K562 (cell line): Measurements from ENCODE around the gene AMELX. TPM values are rescaled to one million over a fixed set of nuclear protein-coding genes. Genes with fewer than 3 reads are reported as not detected.

Source experiments
- ATF1 ChIP-seq, 2 experiments: fragments of 450-650 bp in 1 of 2; IDR thresholded peaks; 2 replicates each; pipeline ENCODE4 v1.6.1; 2016; ENCODE audit warnings: missing compliant biosample characterization in 1 of 2, missing genetic modification characterization in 1 of 2
- ATF7 ChIP-seq: fragments of 450-650 bp; IDR thresholded peaks from 2 replicates; pipeline ENCODE4 v1.7.1; 2014; ENCODE audit warnings: mild to moderate bottlenecking, moderate library complexity
- DPF2 ChIP-seq: fragments of 450-650 bp; IDR thresholded peaks from 2 replicates; pipeline ENCODE4 v1.6.1; 2016
- FOS ChIP-seq: IDR thresholded peaks from 3 replicates; pipeline ENCODE4 v1.6.1; 2011; ENCODE audit not compliant: insufficient read length; ENCODE audit errors: extremely low read depth
- FOSL1 ChIP-seq: fragments of 200-800 bp; sonication (Bioruptor generic); conservative IDR thresholded peaks from 2 replicates; pipeline ENCODE4 v1.6.1; 2016; ENCODE audit warnings: missing genetic modification characterization, missing compliant biosample characterization
- GTF2F1 ChIP-seq: IDR thresholded peaks from 2 replicates; pipeline ENCODE4 v1.6.1; 2011; ENCODE audit warnings: low read depth, low read length, improper control_type of control experiment
- HMG20A ChIP-seq: fragments of 450-650 bp; formaldehyde crosslinking; conservative IDR thresholded peaks from 2 replicates; pipeline ENCODE4 v1.4.0; 2020; ENCODE audit warnings: mild to moderate bottlenecking, mixed read lengths
- MEF2A ChIP-seq: IDR thresholded peaks from 2 replicates; pipeline ENCODE4 v1.6.1; 2011; ENCODE audit warnings: low read depth, mild to moderate bottlenecking, low read length, moderate library complexity; ENCODE audit not compliant: control insufficient read depth
- MTA3 ChIP-seq: fragments of 450-650 bp; formaldehyde crosslinking; IDR thresholded peaks from 2 replicates; pipeline ENCODE4 v1.6.1; 2017; ENCODE audit warnings: mild to moderate bottlenecking, borderline replicate concordance
- NR2F6 ChIP-seq: fragments of 450-650 bp; formaldehyde crosslinking; IDR thresholded peaks from 2 replicates; pipeline ENCODE4 v1.4.0; 2020; ENCODE audit warnings: mild to moderate bottlenecking
- PHF20 ChIP-seq: fragments of 450-650 bp; IDR thresholded peaks from 2 replicates; pipeline ENCODE4 v1.6.1; 2018; ENCODE audit not compliant: partially characterized antibody
- PHTF2 ChIP-seq: fragments of 250-450 bp; sonication (Bioruptor Pico); IDR thresholded peaks from 2 replicates; pipeline ENCODE4 v1.5.0; 2021; ENCODE audit warnings: mild to moderate bottlenecking
- PRPF4 ChIP-seq: fragments of 200-400 bp; formaldehyde crosslinking; IDR thresholded peaks from one replicate; pipeline ENCODE4 v1.6.1; 2017; ENCODE audit warnings: low read length, low read depth, mild to moderate bottlenecking; ENCODE audit not compliant: insufficient read depth, poor library complexity, severe bottlenecking
- PTBP1 ChIP-seq: fragments of 200-400 bp; formaldehyde crosslinking; IDR thresholded peaks from 2 replicates; pipeline ENCODE4 v1.6.1; 2017; ENCODE audit warnings: low read depth, low read length
- RCOR1 ChIP-seq, 2 experiments: IDR thresholded peaks; 2 replicates each; pipeline ENCODE4 v1.6.1; 2012; ENCODE audit warnings: low read depth in 2 of 2, low read length in 2 of 2, borderline replicate concordance in 1 of 2, improper control_type of control experiment in 1 of 2
- RFX1 ChIP-seq: fragments of 450-650 bp; IDR thresholded peaks from 2 replicates; pipeline ENCODE4 v1.6.1; 2016; ENCODE audit warnings: mild to moderate bottlenecking, moderate library complexity
- SAFB2 ChIP-seq: fragments of 200-400 bp; formaldehyde crosslinking; IDR thresholded peaks from 2 replicates; pipeline ENCODE4 v1.6.1; 2018; ENCODE audit warnings: borderline replicate concordance, low read length, low read depth, moderate library complexity; ENCODE audit not compliant: severe bottlenecking
- SIX5 ChIP-seq, 2 experiments: IDR thresholded peaks; 2 replicates each; pipeline ENCODE4 v1.6.1; 2011; ENCODE audit warnings: low read length in 2 of 2, borderline replicate concordance in 1 of 2, low read depth in 1 of 2, mild to moderate bottlenecking in 1 of 2, moderate library complexity in 1 of 2; ENCODE audit not compliant: insufficient read depth in 1 of 2
- SLC30A9 ChIP-seq: fragments of 250-450 bp; sonication (Bioruptor Pico); IDR thresholded peaks from 2 replicates; pipeline ENCODE4 v1.8.0; 2022; ENCODE audit warnings: mild to moderate bottlenecking, moderate library complexity
- SMARCA4 ChIP-seq: fragments of 450-650 bp; IDR thresholded peaks from 2 replicates; pipeline ENCODE4 v1.6.1; 2016
- SP2 ChIP-seq: IDR thresholded peaks from 2 replicates; pipeline ENCODE4 v1.6.1; 2011; ENCODE audit warnings: mild to moderate bottlenecking, low read depth, low read length, moderate library complexity; ENCODE audit not compliant: poor library complexity, severe bottlenecking; ENCODE audit errors: extremely low read depth
- SRSF9 ChIP-seq: fragments of 200-400 bp; formaldehyde crosslinking; IDR thresholded peaks from 2 replicates; pipeline ENCODE4 v1.6.1; 2017; ENCODE audit warnings: low read depth, low read length, borderline replicate concordance
- TEAD4 ChIP-seq, 2 experiments: sonication (generic) in 1 of 2; formaldehyde crosslinking in 1 of 2; IDR thresholded peaks; 2 replicates each; pipeline versions ENCODE4 v1.6.1 to v1.8.0; 2012 to 2022; ENCODE audit warnings: borderline replicate concordance in 1 of 2, inconsistent platforms in 1 of 2, low read length in 1 of 2, mild to moderate bottlenecking in 1 of 2, missing genetic modification reagents in 1 of 2
- ZNF224 ChIP-seq: sonication (generic); formaldehyde crosslinking; IDR thresholded peaks from 2 replicates; pipeline ENCODE4 v1.8.0; 2022; ENCODE audit warnings: mild to moderate bottlenecking, missing genetic modification reagents
- ZNF3 ChIP-seq: fragments of 250-450 bp; sonication (Bioruptor Pico); IDR thresholded peaks from 2 replicates; pipeline ENCODE4 v1.5.0; 2021; ENCODE audit warnings: mild to moderate bottlenecking, moderate library complexity
- polyA plus RNA-seq, 8 experiments: library from polyadenylated mRNA; depleted of rRNA in 4 of 8; stranded (reverse) in 5 of 8; unstranded in 3 of 8; fragments of >200 nt; fragmentation: Nextera tagmentation in 2 of 8; fragmentation: Illumina TruSeq in 1 of 8; extraction: Ambion mirVana in 2 of 8; extraction: Trizol in 1 of 8; gene quantifications; 2 replicates each; pipeline versions ENCODE4 v1.2.1 to v1.2.3, GENCODE V29; 2011 to 2014; ENCODE audit warnings: inconsistent platforms in 1 of 8, missing spikeins in 1 of 8
- total RNA-seq, 7 experiments: library from RNA; depleted of rRNA in 6 of 7; stranded (reverse); fragments of >200 nt in 6 of 7; fragmentation: Illumina TruSeq in 2 of 7; extraction: Trizol in 2 of 7; gene quantifications; 2 replicates each; pipeline versions ENCODE4 v1.2.1 to v1.2.3, GENCODE V29; 2011 to 2021; ENCODE audit warnings: low replicate concordance in 1 of 7
- TF ChIP-seq, protein P1 (sequence below): fragments of 450-650 bp; formaldehyde crosslinking; conservative IDR thresholded peaks from 2 replicates; pipeline ENCODE4 v1.4.0; 2022; ENCODE audit warnings: mild to moderate bottlenecking, missing genetic modification characterization
- TF ChIP-seq, protein P2 (sequence below): fragments of 450-650 bp; formaldehyde crosslinking; IDR thresholded peaks from 2 replicates; pipeline ENCODE4 v1.4.0; 2020; ENCODE audit warnings: mild to moderate bottlenecking, mixed read lengths

AMELX gene
- total and polyA plus RNA-seq, 9 of the 15 experiments (the other 6 are each of a cell fraction or from before 2014, with no cell fraction given) = 0.22 TPM; not detected in 8

DNA sequence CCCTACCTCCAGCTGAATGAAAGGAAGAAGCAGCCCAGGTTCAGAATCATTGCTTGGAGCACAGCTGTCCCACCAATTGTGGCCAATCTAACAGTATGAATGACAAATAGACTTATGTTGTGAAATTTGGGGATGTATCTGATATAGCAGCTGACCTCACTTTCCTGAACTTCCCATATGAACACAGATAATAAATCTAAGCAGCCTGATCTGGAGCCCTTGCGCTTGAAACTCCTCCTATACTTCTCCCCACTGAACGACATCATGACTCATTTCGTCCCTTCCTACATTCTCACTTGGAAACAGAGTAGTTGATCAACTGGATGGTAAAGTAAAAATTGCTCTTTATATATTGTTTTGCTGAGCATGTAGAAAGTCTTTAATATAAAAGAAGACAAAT, 24.2 kb upstream of the AMELX start (continued):
- TF ChIP-seq SRSF9 = no peak
- TF ChIP-seq TEAD4 (IDR thresholded peaks at IDR 0.05; ENCODE audit: low read length) = peak; percentile 33; the same call in 1 of the 2 replicates
- no peak for TF ChIP-seq TEAD4 (CRISPR knock-in tag; IDR thresholded peaks at IDR 0.05; ENCODE audit: borderline replicate concordance)
- peak in 1 of 2 experiments; percentile 73; a peak in 2 of 4 replicates for TF ChIP-seq RCOR1 (IDR thresholded peaks at IDR 0.05; ENCODE audit: borderline replicate concordance in 1 of 2, low read depth in 2 of 2, low read length in 2 of 2)
- TF ChIP-seq SIX5 (IDR thresholded peaks at IDR 0.05; ENCODE audit: borderline replicate concordance in 1 of 2, insufficient read depth in 1 of 2, low read depth in 1 of 2, low read length in 2 of 2) = no peak
- peak; percentile 59 for TF ChIP-seq ATF7
- no peak for TF ChIP-seq PTBP1
- no peak for TF ChIP-seq GTF2F1
- TF ChIP-seq SP2 = no peak
- peak; percentile 68 for TF ChIP-seq SMARCA4
- peak; percentile 31; the same call in 1 of the 2 replicates for TF ChIP-seq MEF2A
- peak; percentile 88 for TF ChIP-seq FOSL1 (tag)
- no peak for TF ChIP-seq SAFB2
- no peak for TF ChIP-seq SLC30A9 (CRISPR knock-in tag)
- TF ChIP-seq FOS = no peak
- no peak for TF ChIP-seq NR2F6 (CRISPR knock-in tag)
- no peak for TF ChIP-seq PRPF4
- TF ChIP-seq ZNF3 (CRISPR knock-in tag) = no peak
- peak; percentile 69 for TF ChIP-seq DPF2
- TF ChIP-seq, protein P1, sequence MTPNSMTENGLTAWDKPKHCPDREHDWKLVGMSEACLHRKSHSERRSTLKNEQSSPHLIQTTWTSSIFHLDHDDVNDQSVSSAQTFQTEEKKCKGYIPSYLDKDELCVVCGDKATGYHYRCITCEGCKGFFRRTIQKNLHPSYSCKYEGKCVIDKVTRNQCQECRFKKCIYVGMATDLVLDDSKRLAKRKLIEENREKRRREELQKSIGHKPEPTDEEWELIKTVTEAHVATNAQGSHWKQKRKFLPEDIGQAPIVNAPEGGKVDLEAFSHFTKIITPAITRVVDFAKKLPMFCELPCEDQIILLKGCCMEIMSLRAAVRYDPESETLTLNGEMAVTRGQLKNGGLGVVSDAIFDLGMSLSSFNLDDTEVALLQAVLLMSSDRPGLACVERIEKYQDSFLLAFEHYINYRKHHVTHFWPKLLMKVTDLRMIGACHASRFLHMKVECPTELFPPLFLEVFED (CRISPR knock-in tag) = no peak
- TF ChIP-seq, protein P2, sequence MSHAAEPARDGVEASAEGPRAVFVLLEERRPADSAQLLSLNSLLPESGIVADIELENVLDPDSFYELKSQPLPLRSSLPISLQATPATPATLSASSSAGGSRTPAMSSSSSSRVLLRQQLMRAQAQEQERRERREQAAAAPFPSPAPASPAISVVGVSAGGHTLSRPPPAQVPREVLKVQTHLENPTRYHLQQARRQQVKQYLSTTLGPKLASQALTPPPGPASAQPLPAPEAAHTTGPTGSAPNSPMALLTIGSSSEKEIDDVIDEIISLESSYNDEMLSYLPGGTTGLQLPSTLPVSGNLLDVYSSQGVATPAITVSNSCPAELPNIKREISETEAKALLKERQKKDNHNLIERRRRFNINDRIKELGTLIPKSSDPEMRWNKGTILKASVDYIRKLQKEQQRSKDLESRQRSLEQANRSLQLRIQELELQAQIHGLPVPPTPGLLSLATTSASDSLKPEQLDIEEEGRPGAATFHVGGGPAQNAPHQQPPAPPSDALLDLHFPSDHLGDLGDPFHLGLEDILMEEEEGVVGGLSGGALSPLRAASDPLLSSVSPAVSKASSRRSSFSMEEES (CRISPR knock-in tag) = no peak
- no peak for TF ChIP-seq PHTF2 (CRISPR knock-in tag)
- no peak for TF ChIP-seq MTA3
- no peak for TF ChIP-seq ATF1 (CRISPR knock-in tag; IDR thresholded peaks at IDR 0.05)
- no peak for TF ChIP-seq ATF1 (tag; IDR thresholded peaks at IDR 0.05)
- TF ChIP-seq RFX1 = no peak
- TF ChIP-seq ZNF224 = no peak
- no peak for TF ChIP-seq PHF20
- TF ChIP-seq HMG20A (CRISPR knock-in tag) = no peak
